C4-2B (cell line): ENCODE measurements around the gene LGALS9.
"Not testable (repeated sequence)": the region's sequence is repeated elsewhere in the genome, so short reads cannot be mapped to it uniquely, and the experiment has no call there.

Experiments used
- H3K27ac ChIP-seq: fragments of 450-650 bp; 2 replicates; pipeline ENCODE4 v1.5.1; 2017
- CTCF ChIP-seq: fragments of 450-650 bp; conservative IDR thresholded peaks from 2 replicates; pipeline ENCODE4 v1.5.1; 2017; ENCODE audit warnings: mild to moderate bottlenecking
- ZFX ChIP-seq: fragments of 450-650 bp; IDR thresholded peaks from 2 replicates; pipeline ENCODE4 v1.6.1; 2017

The LGALS9 gene

GRCh38 chr17:27651411-27652345 lies 20.7 kb downstream of the LGALS9 start:
- TF ChIP-seq ZFX = no peak
- peak; percentile 93 for TF ChIP-seq CTCF
- H3K27ac ChIP-seq = no peak overlapping the region

GRCh38 chr17:27653449-27653971 lies 22.5 kb downstream of the LGALS9 start:
- not testable (repeated sequence) for H3K27ac ChIP-seq

GRCh38 chr17:27654136-27654535 lies 23.1 kb downstream of the LGALS9 start:
- TF ChIP-seq CTCF = no peak
- no peak for TF ChIP-seq ZFX
- H3K27ac ChIP-seq = no peak overlapping the region

- H3K27ac ChIP-seq = no peak overlapping the region
- TF ChIP-seq CTCF (peak; percentile 99), ZFX (no peak)
Observed at GRCh38 chr17:27654654-27655524, 23.9 kb downstream of the LGALS9 start.

GRCh38 chr17:27655525-27656111 lies 24.6 kb downstream of the LGALS9 start:
- not testable (repeated sequence) for H3K27ac ChIP-seq

- not testable (repeated sequence) for H3K27ac ChIP-seq
Observed at GRCh38 chr17:27656620-27657019, 25.6 kb downstream of the LGALS9 start.

- no peak overlapping the region for H3K27ac ChIP-seq
- TF ChIP-seq ZFX (no peak), CTCF (no peak)
Observed at GRCh38 chr17:27657620-27658019, 26.6 kb downstream of the LGALS9 start.

GRCh38 chr17:27659683-27660082 lies 28.7 kb downstream of the LGALS9 start:
- TF ChIP-seq ZFX (no peak), CTCF (no peak)
- H3K27ac ChIP-seq = no peak overlapping the region
